Mononuclear cell (primary cell): ENCODE data around the gene SLC44A5. TPM values are rescaled to one million over a fixed set of nuclear protein-coding genes. Genes with fewer than 3 reads are reported as not detected.
"Not testable (repeated sequence)": the region's sequence is repeated elsewhere in the genome, so short reads cannot be mapped to it uniquely, and the experiment has no call there.

Experiments used
- H3K27me3 ChIP-seq: 2 replicates; pipeline ENCODE4 v1.6.0; 2011; ENCODE audit warnings: low read length, control low read depth; ENCODE audit not compliant: insufficient read depth
- H3K4me1 ChIP-seq: 2 replicates; pipeline ENCODE4 v1.5.1; 2011; ENCODE audit warnings: mild to moderate bottlenecking, low read length, control low read depth; ENCODE audit not compliant: insufficient read depth
- H3K4me3 ChIP-seq: 2 replicates; pipeline ENCODE4 v1.5.1; 2011; ENCODE audit warnings: mild to moderate bottlenecking, low read length, moderate library complexity
- H3K9me3 ChIP-seq: 2 replicates; pipeline ENCODE4 v1.5.1; 2011; ENCODE audit warnings: low read depth, mild to moderate bottlenecking, control low read depth, low read length
- total RNA-seq: library from RNA; depleted of rRNA; stranded (reverse); fragments of >200 nt; gene quantifications from one replicate; pipeline ENCODE4 v1.2.3, GENCODE V29; 2012

SLC44A5 gene
- total RNA-seq, 1 donor, result 0.52 TPM

DNA sequence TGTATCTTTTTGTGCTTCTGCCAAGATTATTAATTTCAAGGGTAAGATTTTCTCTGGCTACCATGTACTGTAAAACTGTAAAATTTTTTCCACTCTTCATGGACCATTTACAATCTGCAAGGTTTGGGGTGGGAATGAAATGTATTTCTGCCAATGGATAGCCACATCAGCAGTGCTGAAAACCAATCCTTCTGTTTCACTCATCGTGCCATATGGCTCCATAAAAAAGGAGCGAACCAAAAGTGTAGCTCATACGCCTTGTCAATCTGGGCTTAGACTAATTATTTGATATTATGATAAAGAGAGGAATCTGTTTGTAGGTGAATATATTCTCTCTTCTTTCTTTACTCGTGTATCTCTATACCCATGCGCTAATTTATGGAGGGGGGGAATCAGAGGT, 3.0 kb upstream of the SLC44A5 start:
- peaks cover 71% of the 10 kb centered on the region for H3K27me3 ChIP-seq
- peaks cover 13% of the 10 kb centered on the region for H3K4me1 ChIP-seq
- H3K9me3 ChIP-seq, result no peaks in the 10 kb centered on the region
- no peak overlapping the region for H3K4me3 ChIP-seq

DNA sequence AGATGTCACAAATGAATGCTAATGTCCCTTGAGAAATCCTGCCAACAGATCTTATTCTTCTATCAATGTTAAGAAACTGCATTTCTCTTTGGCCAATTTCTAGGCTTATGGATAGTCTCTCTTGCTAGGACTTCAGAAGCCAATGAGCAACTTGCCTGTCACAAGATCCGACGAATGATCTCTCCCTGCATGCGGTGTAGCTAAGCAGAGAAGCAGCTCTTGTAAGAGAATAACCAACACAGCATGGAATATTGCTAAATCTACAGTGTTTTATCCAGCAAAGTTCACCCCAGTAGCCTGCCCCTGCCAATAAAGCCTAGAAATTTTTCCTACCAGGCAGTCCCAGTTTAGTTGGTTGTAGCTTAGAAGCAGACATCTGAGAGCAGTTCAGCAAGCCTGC, 2.1 kb upstream of the SLC44A5 start:
- H3K4me1 ChIP-seq, result peaks cover 13% of the 10 kb centered on the region
- peaks cover 66% of the 10 kb centered on the region for H3K27me3 ChIP-seq
- no peaks in the 10 kb centered on the region for H3K9me3 ChIP-seq
- H3K4me3 ChIP-seq, result no peak overlapping the region

DNA sequence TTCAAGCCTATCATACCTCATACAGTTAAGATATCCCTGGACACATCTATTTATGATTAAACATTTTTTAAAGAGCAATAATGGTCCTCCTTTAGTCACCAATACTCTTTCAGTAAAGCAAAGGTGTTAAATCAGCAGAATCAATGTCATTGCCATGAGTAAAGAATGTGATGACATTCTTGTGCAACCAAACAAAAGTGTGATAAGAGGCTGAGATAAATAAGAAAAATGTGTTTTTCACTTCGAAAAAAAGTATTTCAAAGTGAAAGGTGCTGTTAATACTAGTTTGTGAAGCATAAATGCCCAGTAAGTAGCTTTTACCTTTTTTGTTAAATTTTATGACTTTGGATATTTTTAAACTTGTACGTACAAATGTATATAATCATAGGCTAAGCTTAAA, 8.4 kb downstream of the SLC44A5 start:
- H3K27me3 ChIP-seq, result peaks cover 2% of the 10 kb centered on the region
- H3K9me3 ChIP-seq, result no peaks in the 10 kb centered on the region
- no peak overlapping the region for H3K4me3 ChIP-seq
- H3K4me1 ChIP-seq, result no peaks in the 10 kb centered on the region

DNA sequence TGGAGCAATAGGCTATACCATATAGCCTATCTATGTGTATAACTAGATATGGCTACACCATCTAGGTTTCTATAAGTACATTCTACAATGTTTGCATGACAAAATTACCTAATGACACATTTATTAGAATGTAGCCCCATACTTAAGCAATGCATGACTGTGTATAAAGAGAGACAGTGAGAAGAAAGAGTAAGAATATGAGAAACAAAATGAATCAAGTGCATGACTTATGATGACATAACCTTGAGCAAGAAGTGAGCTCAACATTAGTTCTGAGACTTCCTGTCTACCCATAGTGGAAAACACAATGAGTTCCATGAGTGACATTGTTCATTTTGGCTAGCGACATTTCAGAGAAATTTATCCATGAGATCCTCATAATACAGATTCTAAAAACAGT, 10.1 kb downstream of the SLC44A5 start:
- H3K4me1 ChIP-seq, result no peaks in the 10 kb centered on the region
- H3K4me3 ChIP-seq, result no peak overlapping the region
- H3K27me3 ChIP-seq, result no peaks in the 10 kb centered on the region
- H3K9me3 ChIP-seq, result no peaks in the 10 kb centered on the region

DNA sequence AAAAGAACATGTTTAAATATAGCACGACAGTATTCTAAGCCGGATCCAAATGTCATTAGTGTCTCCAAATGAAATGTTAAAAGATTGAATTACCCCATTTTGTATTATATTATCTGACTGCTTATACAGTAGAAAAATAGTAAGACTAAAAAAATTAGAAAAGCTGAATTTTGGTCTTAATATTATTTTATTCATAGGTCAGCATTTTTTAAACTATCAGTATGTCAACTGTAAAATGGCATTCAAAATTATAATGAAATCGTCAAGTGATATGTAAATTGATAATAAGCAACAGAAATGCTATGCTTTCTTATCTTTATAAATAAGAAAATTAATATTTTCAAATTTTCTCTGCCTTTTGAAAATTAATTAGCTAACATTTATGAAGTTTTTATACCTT, 16.6 kb downstream of the SLC44A5 start:
- Histone ChIP-seq H3K4me1 (no peaks in the 10 kb centered on the region), H3K9me3 (no peaks in the 10 kb centered on the region), H3K4me3 (no peak overlapping the region), H3K27me3 (no peaks in the 10 kb centered on the region)

DNA sequence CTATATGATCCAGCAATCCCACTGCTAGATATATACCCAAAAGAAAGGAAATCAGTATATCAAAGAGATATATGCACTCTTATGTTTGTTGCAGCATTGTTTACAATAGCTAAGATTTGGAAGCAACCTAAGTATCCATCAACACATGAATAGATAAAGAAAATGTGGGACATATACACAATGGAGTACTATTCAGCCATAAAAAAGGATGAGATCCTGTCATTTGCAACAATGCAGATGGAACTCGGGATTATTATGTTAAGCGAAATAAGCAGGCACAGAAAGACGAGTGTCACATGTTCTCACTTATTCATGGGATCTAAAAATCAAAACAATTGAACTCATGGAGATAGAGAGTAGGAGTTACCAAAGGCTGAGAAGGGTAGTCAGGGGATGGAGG, 17.5 kb downstream of the SLC44A5 start:
- H3K4me1 ChIP-seq, H3K4me3 ChIP-seq, H3K27me3 ChIP-seq, H3K9me3 ChIP-seq: not testable (repeated sequence)

DNA sequence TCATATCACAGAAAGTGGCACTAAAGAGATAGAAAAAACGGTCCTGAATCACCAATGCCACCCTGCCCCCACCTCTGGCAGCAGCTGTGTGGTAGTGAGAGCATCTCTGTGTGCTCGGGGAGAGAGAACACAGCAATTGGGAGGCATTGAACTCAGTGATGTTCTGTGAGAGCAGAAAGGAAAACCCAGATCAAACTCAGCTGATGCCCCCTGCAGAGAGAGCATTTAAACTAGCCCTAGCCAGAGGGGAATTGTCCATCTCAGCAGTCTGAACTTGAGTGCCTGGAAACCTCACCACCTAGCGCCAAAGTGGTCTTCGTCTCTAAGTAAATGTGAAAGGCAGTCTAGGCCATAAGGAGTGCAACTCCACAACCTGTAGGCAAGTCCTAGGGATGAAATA, 21.3 kb downstream of the SLC44A5 start:
- Histone ChIP-seq H3K4me3 (no peak overlapping the region), H3K9me3 (no peaks in the 10 kb centered on the region)

DNA sequence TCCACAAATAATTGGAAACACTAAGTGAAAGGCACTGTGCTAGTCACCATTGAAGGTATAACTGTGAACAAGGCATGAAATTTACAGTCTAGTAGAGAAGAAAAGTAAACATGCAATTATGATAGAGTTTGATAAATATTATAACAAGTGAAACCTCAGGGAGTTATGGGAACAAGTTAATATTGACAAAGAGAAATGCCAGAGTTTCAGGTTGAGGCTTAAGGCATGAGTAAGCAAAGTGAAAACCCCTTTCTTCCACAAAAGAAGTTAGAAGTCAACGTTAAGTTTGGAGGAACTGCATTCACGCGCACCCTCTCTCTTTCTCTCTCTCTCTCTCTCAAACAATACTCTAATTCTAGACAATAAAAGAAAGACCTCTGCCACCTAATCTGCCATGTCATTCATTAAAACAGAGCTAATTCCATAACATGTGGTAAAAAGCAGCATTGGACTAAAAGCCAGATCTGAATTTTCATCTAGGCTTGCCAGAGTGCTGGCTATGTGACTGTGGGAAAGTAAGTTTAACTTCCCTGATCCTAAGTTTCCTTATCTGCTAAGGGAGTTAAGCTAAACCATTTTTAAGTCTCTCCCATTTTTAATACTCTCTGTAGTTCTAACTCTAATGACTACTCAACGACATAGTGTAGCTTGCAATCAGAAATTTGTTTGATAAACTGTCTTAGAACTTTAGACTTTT, 22.0 kb downstream of the SLC44A5 start:
- Histone ChIP-seq H3K27me3 (no peaks in the 10 kb centered on the region), H3K4me3 (no peak overlapping the region), H3K9me3 (no peaks in the 10 kb centered on the region), H3K4me1 (no peaks in the 10 kb centered on the region)

More for the DNA sequence above, 21.3 kb downstream of the SLC44A5 start:
- Histone ChIP-seq H3K27me3 (no peaks in the 10 kb centered on the region), H3K4me1 (no peaks in the 10 kb centered on the region)

DNA sequence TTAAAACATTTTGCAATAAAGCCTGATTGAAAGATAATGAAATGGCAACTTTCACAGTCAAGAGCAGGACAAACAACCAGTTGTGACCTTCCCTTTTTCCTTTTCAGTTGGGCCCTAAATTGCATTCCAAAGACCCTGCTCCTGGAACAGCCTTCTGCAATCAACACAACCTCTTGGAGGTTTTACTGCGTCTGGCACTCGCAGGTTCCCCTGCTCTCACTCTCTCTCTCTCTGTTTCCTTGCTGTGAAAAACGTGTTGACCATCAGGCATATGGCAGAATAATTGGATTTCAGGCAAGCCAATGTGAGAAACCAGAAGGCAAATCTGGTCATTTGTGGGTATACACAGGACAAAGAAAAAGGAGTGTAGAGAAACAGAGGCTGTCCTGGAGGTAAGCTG, 23.2 kb downstream of the SLC44A5 start:
- no peaks in the 10 kb centered on the region for H3K4me1 ChIP-seq
- no peak overlapping the region for H3K4me3 ChIP-seq
- H3K9me3 ChIP-seq, result no peaks in the 10 kb centered on the region
- H3K27me3 ChIP-seq, result no peaks in the 10 kb centered on the region

DNA sequence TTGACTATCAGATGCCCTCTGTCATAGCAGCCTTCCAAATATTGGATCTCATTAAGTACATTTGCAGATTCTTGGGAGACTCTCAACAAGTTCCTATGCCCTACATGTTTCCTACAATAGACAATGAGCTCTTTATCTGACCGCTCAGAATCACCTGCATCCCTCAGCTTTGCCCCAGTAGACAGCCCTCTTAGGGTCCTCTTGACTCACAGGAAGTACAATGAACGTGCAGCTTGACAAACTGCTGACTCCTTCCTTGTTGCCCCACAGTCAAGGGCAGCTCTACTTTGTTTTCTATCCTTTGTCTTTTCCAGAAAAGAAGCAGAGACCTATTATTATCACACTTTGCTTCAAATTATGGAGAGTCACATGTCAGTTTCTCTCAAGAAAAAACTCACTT, 27.6 kb downstream of the SLC44A5 start:
- no peaks in the 10 kb centered on the region for H3K9me3 ChIP-seq
- peaks cover 2% of the 10 kb centered on the region for H3K27me3 ChIP-seq
- H3K4me3 ChIP-seq, result no peak overlapping the region
- no peaks in the 10 kb centered on the region for H3K4me1 ChIP-seq

DNA sequence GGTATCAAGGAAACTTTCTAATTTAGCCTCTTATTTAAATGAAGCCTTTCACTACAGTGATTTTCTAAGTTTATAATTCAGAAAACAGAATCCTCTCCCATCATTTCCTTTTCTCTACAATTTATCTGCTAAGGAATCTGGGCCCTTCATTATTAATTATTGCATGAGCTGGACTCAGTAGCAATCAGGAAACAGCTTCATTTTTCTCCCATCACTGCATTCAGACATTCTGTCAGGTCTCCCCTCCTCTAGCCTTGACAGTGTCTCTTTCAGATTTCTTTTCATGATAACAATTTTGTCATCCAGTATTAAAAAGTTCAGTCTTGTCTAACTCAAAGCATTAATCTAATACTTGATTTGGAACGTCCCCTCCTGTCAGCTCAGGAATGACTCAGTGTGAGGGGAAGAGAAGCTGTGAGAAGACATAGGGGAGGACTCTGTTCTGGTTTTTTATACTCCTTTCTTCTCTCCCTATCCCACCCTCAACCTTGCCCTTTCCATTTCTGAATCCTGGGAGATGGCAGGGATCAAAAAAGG, 28.1 kb downstream of the SLC44A5 start:
- Histone ChIP-seq H3K4me3 (no peak overlapping the region), H3K27me3 (peaks cover 2% of the 10 kb centered on the region), H3K9me3 (no peaks in the 10 kb centered on the region), H3K4me1 (no peaks in the 10 kb centered on the region)

DNA sequence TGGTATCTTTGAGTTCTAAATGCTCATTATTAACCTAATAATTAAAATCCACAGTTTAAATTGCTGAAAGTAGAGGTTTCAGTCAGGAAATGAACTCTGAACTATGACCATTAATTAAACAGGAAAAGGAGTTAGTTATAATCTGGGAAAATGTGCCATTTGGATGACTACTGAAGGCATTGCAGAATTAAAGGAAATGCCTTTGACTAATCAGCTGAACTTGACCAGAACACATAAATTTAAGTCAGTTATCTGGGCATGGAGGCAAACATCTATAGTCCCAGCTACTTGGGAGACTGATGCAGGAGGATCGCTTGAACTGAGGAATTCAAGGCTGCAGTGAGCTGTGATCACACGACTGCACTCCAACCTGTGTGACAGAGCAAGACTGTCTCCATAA, 31.9 kb downstream of the SLC44A5 start:
- Histone ChIP-seq H3K4me1 (no peaks in the 10 kb centered on the region), H3K4me3 (no peak overlapping the region), H3K27me3 (peaks cover 2% of the 10 kb centered on the region), H3K9me3 (no peaks in the 10 kb centered on the region)

DNA sequence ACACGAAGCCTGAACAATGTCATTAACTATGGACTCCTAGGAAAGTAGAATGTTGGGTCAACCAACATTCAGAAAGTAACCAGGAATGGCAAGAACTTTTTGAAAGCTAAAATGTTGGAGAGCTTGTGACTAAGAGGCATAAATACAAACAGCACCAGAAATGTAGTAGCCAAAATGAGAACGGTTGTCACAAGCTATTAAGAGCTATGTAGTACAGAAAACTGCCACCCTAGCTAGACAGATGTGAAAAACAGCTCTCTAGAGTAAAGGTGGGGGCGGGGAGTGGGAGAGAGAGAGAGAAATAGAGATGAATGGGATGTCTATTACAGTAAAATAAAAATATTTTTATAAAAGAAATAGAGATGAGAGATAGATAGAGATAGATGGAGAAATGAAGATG, 35.1 kb downstream of the SLC44A5 start:
- Histone ChIP-seq H3K4me1 (no peaks in the 10 kb centered on the region), H3K27me3 (peaks cover 2% of the 10 kb centered on the region), H3K9me3 (no peaks in the 10 kb centered on the region), H3K4me3 (no peak overlapping the region)

DNA sequence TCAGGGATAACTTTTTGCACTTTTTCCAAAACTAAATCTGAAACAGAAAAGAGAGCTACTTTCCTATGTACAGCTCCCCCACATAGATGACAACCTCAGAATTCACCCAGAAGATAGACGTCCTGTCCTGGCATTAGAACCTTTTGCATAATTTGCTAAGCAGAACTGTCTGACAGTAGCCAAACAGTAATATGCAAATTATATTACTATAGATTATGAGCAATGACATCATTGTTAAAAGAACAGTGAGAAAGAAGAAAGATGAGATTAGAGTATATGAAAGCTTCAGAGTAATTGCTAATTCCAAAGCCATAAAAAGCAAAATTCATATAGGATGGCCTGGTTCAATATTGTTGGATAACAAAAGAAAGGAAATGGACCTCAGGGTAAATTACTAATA, 43.7 kb downstream of the SLC44A5 start:
- H3K4me3 ChIP-seq, result no peak overlapping the region
- no peaks in the 10 kb centered on the region for H3K4me1 ChIP-seq
- no peaks in the 10 kb centered on the region for H3K27me3 ChIP-seq
- H3K9me3 ChIP-seq, result no peaks in the 10 kb centered on the region

DNA sequence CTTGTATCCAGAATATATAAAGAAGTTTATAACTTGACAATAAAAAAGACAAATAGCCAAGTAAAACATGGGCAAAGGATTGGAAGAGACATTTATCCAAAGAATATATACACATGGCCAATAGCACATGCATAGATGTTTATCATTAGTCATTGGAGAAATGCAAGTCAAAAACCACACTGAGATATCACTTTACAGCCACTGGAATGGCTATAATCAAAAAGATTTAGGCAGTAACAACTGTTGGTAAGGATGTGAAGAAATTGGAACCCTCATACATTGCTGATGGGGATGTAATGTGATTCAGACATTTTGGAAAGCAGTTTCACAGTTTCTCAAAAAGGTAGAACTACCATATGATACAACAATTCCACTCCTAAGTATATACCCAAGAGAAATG, 51.1 kb downstream of the SLC44A5 start:
- no peaks in the 10 kb centered on the region for H3K4me1 ChIP-seq
- no peaks in the 10 kb centered on the region for H3K27me3 ChIP-seq
- H3K4me3 ChIP-seq, result no peak overlapping the region
- no peaks in the 10 kb centered on the region for H3K9me3 ChIP-seq

DNA sequence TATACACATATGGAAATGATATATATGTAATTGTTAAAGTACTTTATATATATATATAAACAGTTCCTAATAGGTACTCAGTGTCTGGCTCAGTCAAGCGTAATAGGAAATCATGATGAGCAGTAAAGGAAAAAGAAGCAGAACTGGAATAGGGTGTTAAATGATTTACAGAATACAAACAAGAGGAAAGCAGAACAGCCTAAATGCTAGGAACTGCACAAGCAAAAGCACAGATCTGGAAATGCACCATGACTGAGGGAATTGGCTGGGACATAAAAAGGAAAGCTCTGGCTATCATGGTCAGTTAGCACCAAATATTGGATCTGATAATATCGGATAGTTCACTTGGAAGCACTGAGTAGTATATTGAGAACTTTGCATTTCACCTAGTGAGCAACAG, 51.8 kb downstream of the SLC44A5 start:
- Histone ChIP-seq H3K27me3 (no peaks in the 10 kb centered on the region), H3K9me3 (no peaks in the 10 kb centered on the region), H3K4me3 (no peak overlapping the region), H3K4me1 (no peaks in the 10 kb centered on the region)
